ENCODE results near the gene GRIK4. TPM values are rescaled to one million over a fixed set of nuclear protein-coding genes. Genes with fewer than 3 reads are reported as not detected.

Gene GRIK4
- total RNA-seq, 2 experiments from 2014 or later = 0.06 TPM; not detected in 1

DNA sequence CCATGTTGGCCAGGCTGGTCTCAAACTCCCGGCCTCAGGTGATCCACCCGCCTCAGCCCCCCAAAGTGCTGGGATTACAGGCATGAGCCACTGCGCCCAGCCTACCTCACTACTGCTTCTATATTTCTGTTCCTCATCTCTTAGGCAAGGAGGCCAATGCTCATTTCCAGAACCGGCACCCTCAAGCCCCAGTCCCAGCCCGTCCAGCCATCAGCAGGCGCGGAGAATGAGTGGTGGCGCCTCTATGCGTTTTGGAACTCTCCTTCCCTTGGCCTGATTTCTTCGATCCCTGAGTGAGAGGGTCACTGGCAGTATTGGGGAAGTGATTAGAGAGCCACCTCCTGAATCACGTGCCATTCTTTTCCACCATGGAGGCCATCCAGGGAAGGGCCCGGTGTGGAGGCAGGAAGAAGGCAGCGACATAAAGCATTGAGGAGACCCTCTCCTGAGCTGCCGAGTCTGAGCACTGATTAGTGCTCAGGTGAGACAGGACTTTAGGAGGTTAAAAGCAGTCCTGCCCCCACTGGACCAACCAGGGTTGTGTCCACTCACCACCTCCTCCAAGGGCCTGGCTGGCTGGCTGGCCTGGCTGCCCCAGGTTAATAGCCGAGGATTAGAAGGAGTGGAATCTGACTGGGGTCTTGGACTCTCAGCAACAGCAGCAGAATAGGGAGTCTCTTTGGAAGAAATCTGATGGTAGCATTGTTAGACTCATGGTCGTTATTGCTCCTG, 8.7 kb downstream of the GRIK4 start:
- BruUV-seq (replicated peaks) = no TSS peak
- DNase-seq (ENCODE audit: low spot score) = no peak
- no peaks in the 10 kb centered on the region for H3K9me2 ChIP-seq (ENCODE audit: insufficient read depth, low read length)
- no peak overlapping the region for H3K4me2 ChIP-seq (ENCODE audit: low read length)
- no peak for TF ChIP-seq EZH2phosphoT487 (IDR thresholded peaks at IDR 0.05; ENCODE audit: borderline replicate concordance, low read depth, low read length)
- TF ChIP-seq, protein P1, sequence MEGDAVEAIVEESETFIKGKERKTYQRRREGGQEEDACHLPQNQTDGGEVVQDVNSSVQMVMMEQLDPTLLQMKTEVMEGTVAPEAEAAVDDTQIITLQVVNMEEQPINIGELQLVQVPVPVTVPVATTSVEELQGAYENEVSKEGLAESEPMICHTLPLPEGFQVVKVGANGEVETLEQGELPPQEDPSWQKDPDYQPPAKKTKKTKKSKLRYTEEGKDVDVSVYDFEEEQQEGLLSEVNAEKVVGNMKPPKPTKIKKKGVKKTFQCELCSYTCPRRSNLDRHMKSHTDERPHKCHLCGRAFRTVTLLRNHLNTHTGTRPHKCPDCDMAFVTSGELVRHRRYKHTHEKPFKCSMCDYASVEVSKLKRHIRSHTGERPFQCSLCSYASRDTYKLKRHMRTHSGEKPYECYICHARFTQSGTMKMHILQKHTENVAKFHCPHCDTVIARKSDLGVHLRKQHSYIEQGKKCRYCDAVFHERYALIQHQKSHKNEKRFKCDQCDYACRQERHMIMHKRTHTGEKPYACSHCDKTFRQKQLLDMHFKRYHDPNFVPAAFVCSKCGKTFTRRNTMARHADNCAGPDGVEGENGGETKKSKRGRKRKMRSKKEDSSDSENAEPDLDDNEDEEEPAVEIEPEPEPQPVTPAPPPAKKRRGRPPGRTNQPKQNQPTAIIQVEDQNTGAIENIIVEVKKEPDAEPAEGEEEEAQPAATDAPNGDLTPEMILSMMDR (conservative IDR thresholded peaks at IDR 0.05; ENCODE audit: low read length) = no peak
- H3K4me1 ChIP-seq (ENCODE audit: insufficient read depth, low read length, poor library complexity, severe bottlenecking) = no peaks in the 10 kb centered on the region
- intact Hi-C loops (cut with micrococcal nuclease; ENCODE audit: unreplicated experiment) = no loop called here
- CTCF ChIA-PET (ENCODE audit: unreplicated experiment) = no interaction called here
- no peaks in the 10 kb centered on the region for H3K79me2 ChIP-seq (ENCODE audit: insufficient read depth, low read depth, low read length)
- no peak overlapping the region for H2AFZ ChIP-seq (ENCODE audit: low read length)
- POLR2A ChIA-PET = interaction anchor here (0.7 kb wide), 1 partner anchor 349 kb away, joined by 3 read pairs; no protein-coding TSS in a partner anchor
- H4K20me1 ChIP-seq (ENCODE audit: insufficient read depth, low read length) = no peaks in the 10 kb centered on the region
- H3K36me3 ChIP-seq (ENCODE audit: insufficient read depth, low read length) = no peaks in the 10 kb centered on the region
- H3K4me3 ChIP-seq (ENCODE audit: low read depth, low read length, poor library complexity, severe bottlenecking) = no peak overlapping the region
- H3K27ac ChIP-seq (ENCODE audit: low read depth, low read length, poor library complexity, severe bottlenecking) = no peak overlapping the region
- H3K9me3 ChIP-seq (ENCODE audit: low read length) = no peaks in the 10 kb centered on the region

DNA sequence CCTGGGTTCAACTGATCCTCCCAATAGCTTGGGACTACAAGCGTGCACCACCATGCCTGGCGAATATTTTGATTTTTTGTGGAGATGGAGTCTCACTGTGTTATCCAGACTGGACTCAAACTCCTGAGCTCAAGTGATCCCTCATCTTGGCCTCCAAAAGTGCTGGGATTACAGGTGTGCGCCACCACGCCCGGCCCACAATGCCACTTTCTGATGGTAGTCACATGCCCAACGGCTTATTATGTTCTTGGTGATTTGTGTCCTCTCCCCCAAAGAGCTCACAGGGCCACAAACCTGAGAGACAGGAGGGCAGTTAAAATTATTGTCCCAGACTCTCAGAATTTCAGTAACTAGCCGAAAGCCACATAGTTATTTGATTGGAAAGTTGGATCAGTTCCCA, 9.6 kb downstream of the GRIK4 start:
- no peaks in the 10 kb centered on the region for H3K9me3 ChIP-seq (ENCODE audit: low read length)
- POLR2A ChIA-PET = no interaction called here
- no peaks in the 10 kb centered on the region for H4K20me1 ChIP-seq (ENCODE audit: insufficient read depth, low read length)
- intact Hi-C loops (cut with micrococcal nuclease; ENCODE audit: unreplicated experiment) = no loop called here
- no peaks in the 10 kb centered on the region for H3K9me2 ChIP-seq (ENCODE audit: insufficient read depth, low read length)
- no peaks in the 10 kb centered on the region for H3K79me2 ChIP-seq (ENCODE audit: insufficient read depth, low read depth, low read length)
- H3K27ac ChIP-seq (ENCODE audit: low read depth, low read length, poor library complexity, severe bottlenecking) = no peak overlapping the region
- no peak for DNase-seq (ENCODE audit: low spot score)
- no peak overlapping the region for H3K4me2 ChIP-seq (ENCODE audit: low read length)
- no peak overlapping the region for H3K4me3 ChIP-seq (ENCODE audit: low read depth, low read length, poor library complexity, severe bottlenecking)
- CTCF ChIA-PET (ENCODE audit: unreplicated experiment) = no interaction called here
- H3K4me1 ChIP-seq (ENCODE audit: insufficient read depth, low read length, poor library complexity, severe bottlenecking) = no peaks in the 10 kb centered on the region
- no peak for TF ChIP-seq EZH2phosphoT487 (IDR thresholded peaks at IDR 0.05; ENCODE audit: borderline replicate concordance, low read depth, low read length)
- TF ChIP-seq, protein P1 (conservative IDR thresholded peaks at IDR 0.05; ENCODE audit: low read length) = no peak
- no TSS peak for BruUV-seq (replicated peaks)
- no peaks in the 10 kb centered on the region for H3K36me3 ChIP-seq (ENCODE audit: insufficient read depth, low read length)
- no peak overlapping the region for H2AFZ ChIP-seq (ENCODE audit: low read length)

DNA sequence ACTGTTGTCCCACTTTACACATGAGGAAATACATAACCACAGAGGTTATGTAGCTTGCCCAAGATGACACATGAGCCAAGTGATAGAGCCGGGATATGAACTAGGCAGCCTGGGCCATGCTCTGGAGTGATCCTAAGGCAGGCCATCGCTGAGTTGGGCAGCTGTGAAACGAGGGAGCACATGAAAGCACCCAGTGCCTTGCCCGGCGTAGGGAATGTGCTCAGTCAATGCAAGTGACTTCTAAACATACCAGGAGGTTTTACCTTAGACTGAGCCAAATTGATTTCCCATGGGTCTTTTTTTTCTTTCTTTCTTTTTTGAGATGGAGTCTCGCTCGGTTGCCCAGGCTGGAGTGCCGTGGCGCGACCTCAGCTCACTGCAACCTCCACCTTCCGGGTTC, 10.5 kb downstream of the GRIK4 start:
- Histone ChIP-seq H3K4me2 (ENCODE audit: low read length) (no peak overlapping the region), H3K79me2 (ENCODE audit: insufficient read depth, low read depth, low read length) (no peaks in the 10 kb centered on the region), H3K9me3 (ENCODE audit: low read length) (no peaks in the 10 kb centered on the region), H4K20me1 (ENCODE audit: insufficient read depth, low read length) (no peaks in the 10 kb centered on the region), H3K4me1 (ENCODE audit: insufficient read depth, low read length, poor library complexity, severe bottlenecking) (no peaks in the 10 kb centered on the region), H2AFZ (ENCODE audit: low read length) (no peak overlapping the region), H3K36me3 (ENCODE audit: insufficient read depth, low read length) (no peaks in the 10 kb centered on the region), H3K9me2 (ENCODE audit: insufficient read depth, low read length) (no peaks in the 10 kb centered on the region), H3K27ac (ENCODE audit: low read depth, low read length, poor library complexity, severe bottlenecking) (no peak overlapping the region), H3K4me3 (ENCODE audit: low read depth, low read length, poor library complexity, severe bottlenecking) (no peak overlapping the region)
- TF ChIP-seq, protein P1 (conservative IDR thresholded peaks at IDR 0.05; ENCODE audit: low read length) = no peak
- ChIA-PET CTCF (ENCODE audit: unreplicated experiment) (no interaction called here), POLR2A (no interaction called here)
- DNase-seq (ENCODE audit: low spot score) = no peak
- intact Hi-C loops (cut with micrococcal nuclease; ENCODE audit: unreplicated experiment) = no loop called here
- BruUV-seq (replicated peaks) = no TSS peak

Data from OCI-LY7 (cell line).